ENCODE data around the gene CKMT2. TPM values are rescaled to one million over a fixed set of nuclear protein-coding genes. Genes with fewer than 3 reads are reported as not detected.
"Not testable (repeated sequence)": the region's sequence is repeated elsewhere in the genome, so short reads cannot be mapped to it uniquely, and the experiment has no call there.

The CKMT2 gene
- polyA plus RNA-seq, 1 donor, result 75.1 TPM

GRCh38 chr5:81251922-81252321 is 18.8 kb downstream of the CKMT2 start:
- DNase-seq, result no peak

GRCh38 chr5:81252904-81253303 is 19.8 kb downstream of the CKMT2 start:
- DNase-seq, result no peak

- no peak for DNase-seq
These were observed 20.8 kb downstream of the CKMT2 start for GRCh38 chr5:81253875-81254274.

- DNase-seq, result no peak
These were observed 21.9 kb downstream of the CKMT2 start for GRCh38 chr5:81254886-81255559.

- no peak for DNase-seq
These were observed 23.6 kb downstream of the CKMT2 start for GRCh38 chr5:81256766-81257165.

GRCh38 chr5:81262796-81263195 is 29.7 kb downstream of the CKMT2 start:
- not testable (repeated sequence) for DNase-seq

GRCh38 chr5:81265101-81265500 is 32.0 kb downstream of the CKMT2 start:
- DNase-seq, result no peak

GRCh38 chr5:81268521-81269196 is 35.5 kb downstream of the CKMT2 start:
- DNase-seq, result no peak

GRCh38 chr5:81269751-81270393 is 36.8 kb downstream of the CKMT2 start:
- no peak for DNase-seq

GRCh38 chr5:81270394-81271027 is 37.4 kb downstream of the CKMT2 start:
- not testable (repeated sequence) for DNase-seq

- DNase-seq, result no peak
These were observed 50.9 kb downstream of the CKMT2 start for GRCh38 chr5:81283976-81284375.

- DNase-seq, result no peak
These were observed 53.0 kb downstream of the CKMT2 start for GRCh38 chr5:81286059-81286617.

GRCh38 chr5:81288021-81288433 is 54.9 kb downstream of the CKMT2 start:
- no peak for DNase-seq

GRCh38 chr5:81290146-81290545 is 57.0 kb downstream of the CKMT2 start:
- no peak for DNase-seq

- DNase-seq, result no peak
These were observed 59.0 kb downstream of the CKMT2 start for GRCh38 chr5:81292130-81292529.

GRCh38 chr5:81294021-81294420 is 60.9 kb downstream of the CKMT2 start:
- DNase-seq, result not testable (repeated sequence)

GRCh38 chr5:81297531-81297930 is 64.4 kb downstream of the CKMT2 start:
- DNase-seq, result no peak

GRCh38 chr5:81300921-81301270 is 67.8 kb downstream of the CKMT2 start:
- DNase-seq, result no peak

GRCh38 chr5:81301271-81302015 is 68.3 kb downstream of the CKMT2 start, which contains the start of gene ZCCHC9:
TSS of gene ZCCHC9 (plus strand) at chr5:81301587. CDS start at chr5:81304758, 3,171 bp downstream.
- DNase-seq, result peak; percentile 97

- no peak for DNase-seq
These were observed 69.5 kb downstream of the CKMT2 start for GRCh38 chr5:81302596-81302995.

- no peak for DNase-seq
These were observed 70.4 kb downstream of the CKMT2 start for GRCh38 chr5:81303563-81303962.

GRCh38 chr5:81305785-81306184 is 72.7 kb downstream of the CKMT2 start:
- DNase-seq, result no peak

All from hindlimb muscle (tissue), 1 donor.